GM19372 (cell line): Measurements from ENCODE around the gene DCP1B.

Source experiments
- ATAC-seq: cut with Tn5 transposase; IDR thresholded peaks from one replicate; pipeline ENCODE4 v1.9.1; 2021; ENCODE audit warnings: mild to moderate bottlenecking, low read depth, moderate library complexity; ENCODE audit not compliant: unreplicated experiment

DCP1B gene

GRCh38 chr12:2018391-2018790, 14.1 kb upstream of the DCP1B start:
- no peak for ATAC-seq

GRCh38 chr12:2017546-2018337, 13.5 kb upstream of the DCP1B start:
- no peak for ATAC-seq

GRCh38 chr12:2016862-2017545, 12.7 kb upstream of the DCP1B start:
- ATAC-seq = no peak

- no peak for ATAC-seq
Measured at GRCh38 chr12:2014231-2014630, 10.0 kb upstream of the DCP1B start.

DNA sequence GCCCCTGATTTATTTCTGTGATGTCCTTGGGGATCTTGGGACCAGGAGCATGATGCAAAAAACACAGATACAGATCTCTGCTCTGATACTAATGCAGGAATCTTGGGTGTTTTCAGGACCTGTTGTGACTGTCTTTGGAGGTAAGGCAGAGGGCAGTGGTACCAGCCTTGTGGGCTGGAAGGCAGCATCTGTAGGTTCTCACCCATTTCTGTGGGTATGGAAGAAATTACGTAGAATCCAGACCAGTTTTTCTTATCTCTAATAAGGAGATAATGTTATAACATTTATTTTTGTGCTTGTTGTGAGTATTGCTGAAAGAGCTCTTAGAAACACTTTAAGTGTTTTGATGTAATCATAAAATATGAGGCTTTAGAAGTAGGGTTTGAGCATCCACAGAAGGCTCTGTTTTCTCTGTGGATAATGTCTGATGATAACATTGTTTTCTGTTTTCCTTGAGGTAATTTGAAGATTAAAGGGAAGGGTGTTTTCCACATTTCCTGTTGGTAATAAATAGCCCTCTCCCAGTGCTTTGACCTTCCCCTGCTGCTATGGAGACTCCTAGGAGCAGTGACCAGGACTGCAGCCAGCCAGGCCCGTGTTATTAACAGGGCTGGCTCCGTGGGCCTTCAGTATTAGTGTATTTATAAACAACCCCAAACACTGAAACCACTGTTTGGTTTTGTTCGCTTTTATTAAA, 9.4 kb upstream of the DCP1B start:
- ATAC-seq = no peak

GRCh38 chr12:2013086-2013485, 8.8 kb upstream of the DCP1B start:
- ATAC-seq = no peak

GRCh38 chr12:2011643-2012607, 7.7 kb upstream of the DCP1B start:
- ATAC-seq = no peak

- no peak for ATAC-seq
Measured at GRCh38 chr12:2009623-2010022, 5.4 kb upstream of the DCP1B start.

GRCh38 chr12:2008677-2009076, 4.4 kb upstream of the DCP1B start:
- ATAC-seq = no peak

- ATAC-seq = peak; percentile 16
Measured at GRCh38 chr12:2003676-2004112, 563 bp downstream of the DCP1B start.

DNA sequence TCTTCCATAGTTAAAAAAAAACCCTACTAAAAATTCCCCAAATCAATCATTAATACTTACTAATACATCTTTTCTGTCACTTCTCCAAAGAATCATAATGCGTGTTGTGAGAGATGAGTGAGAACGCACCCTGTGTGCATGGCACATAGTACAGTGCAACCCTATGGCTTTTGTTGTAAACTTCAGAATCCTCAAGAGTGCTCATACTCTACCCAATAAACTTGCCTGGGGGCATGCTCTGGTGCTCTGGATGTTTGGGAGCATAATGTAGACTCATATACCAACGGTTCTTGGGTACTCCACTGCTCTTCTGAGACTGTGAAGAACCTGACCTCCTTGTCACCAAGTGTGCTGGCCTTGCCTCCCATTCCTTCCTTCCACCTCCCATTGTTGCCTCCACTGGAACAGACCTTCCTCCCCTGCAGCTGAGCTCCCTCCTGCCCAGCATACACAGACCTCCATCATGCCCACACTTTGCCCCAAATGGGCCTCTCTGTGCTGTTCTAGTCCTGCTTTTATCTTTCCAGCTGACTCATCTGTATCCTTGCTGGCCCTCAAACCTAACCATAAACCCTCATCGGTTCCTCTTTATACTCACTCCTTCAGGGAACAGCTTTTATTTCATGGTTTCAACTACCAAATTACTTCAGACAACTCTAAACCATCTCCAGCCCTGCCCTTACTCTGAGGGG, 8.9 kb downstream of the DCP1B start:
- no peak for ATAC-seq

- no peak for ATAC-seq
Measured at GRCh38 chr12:1994429-1995143, 9.7 kb downstream of the DCP1B start.

DNA sequence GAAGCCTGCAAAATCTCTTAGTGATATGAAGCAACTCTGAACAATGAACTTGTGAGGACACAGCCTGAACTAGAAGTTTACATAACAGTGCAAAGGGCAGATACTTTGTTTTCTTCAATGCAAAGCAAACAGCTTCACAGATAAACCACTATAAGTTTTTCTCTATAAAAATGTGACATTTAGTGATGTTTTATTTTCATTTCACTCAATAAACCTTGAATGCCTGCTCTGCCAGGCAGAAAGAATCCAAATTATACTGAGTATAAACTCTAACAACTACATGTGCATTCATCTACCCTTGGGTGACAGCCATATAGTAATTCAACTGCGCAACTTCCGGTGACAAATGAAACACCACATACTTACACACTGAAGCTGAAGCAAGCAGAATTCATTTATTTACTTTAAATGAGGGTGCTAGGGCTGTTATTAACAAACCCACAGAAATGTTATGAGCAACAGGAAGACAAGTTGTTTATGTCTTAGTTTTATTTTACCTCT, 10.3 kb downstream of the DCP1B start:
- ATAC-seq = no peak

DNA sequence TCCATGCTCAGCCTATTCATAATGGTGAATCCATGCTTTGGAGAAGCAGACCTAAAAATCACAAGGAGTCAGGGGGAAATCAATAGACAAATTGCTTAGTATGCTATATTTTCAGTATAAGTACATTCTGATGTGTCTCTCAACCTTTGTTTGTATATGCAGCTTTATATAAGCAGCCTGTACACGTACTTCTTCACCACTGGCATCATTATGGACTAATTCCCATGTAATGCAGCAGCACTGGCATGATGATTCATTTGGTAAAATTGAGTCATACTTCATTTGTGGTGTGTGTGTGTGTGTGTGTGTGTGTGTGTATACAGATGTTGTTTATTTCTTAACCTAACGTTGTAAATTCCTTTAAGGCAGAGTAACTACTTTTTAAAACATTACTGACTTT, 10.9 kb downstream of the DCP1B start:
- no peak for ATAC-seq

- ATAC-seq = no peak
Measured at GRCh38 chr12:1992732-1993131, 11.5 kb downstream of the DCP1B start.

DNA sequence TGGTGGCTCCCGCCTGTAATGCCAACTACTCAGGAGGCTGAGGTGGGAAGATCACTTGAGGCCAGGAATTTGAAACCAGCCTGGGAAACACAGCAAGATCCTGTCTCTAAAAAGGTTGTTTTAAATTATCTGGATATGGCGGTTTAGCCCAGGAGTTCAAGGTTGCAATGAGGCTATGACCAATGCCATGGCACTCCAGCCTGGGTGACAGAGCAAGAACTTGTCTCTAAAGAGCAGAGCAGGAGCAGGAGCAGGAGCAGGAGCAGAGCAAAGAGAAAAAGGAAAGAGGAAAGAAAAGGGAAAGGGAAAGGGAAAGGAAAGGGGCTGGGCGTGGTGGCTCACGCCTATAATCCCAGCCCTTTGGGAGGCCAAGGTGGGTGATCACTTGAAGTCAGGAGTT, 15.1 kb downstream of the DCP1B start:
- no peak for ATAC-seq

GRCh38 chr12:1984759-1985158, 19.5 kb downstream of the DCP1B start:
- ATAC-seq = no peak

- no peak for ATAC-seq
Measured at GRCh38 chr12:1980282-1980681, 24.0 kb downstream of the DCP1B start.
